ENCODE data around the gene SYTL3.

Gene SYTL3

GRCh38 chr6:158677906-158678578 lies 28.2 kb downstream of the SYTL3 start:
- in situ Hi-C loops (cut with HindIII; ENCODE audit: low sequenced_read_pairs): no loop called here
- no peak for TF ChIP-seq CTCF (IDR thresholded peaks at IDR 0.05; ENCODE audit: low read depth, low read length, missing control alignments)
- DNase-seq (ENCODE audit: low read depth): no peak
- H3K4me3 ChIP-seq (ENCODE audit: low read depth, low read length): no peak overlapping the region

GRCh38 chr6:158680015-158680414 lies 30.2 kb downstream of the SYTL3 start:
- no peak for TF ChIP-seq CTCF (IDR thresholded peaks at IDR 0.05; ENCODE audit: low read depth, low read length, missing control alignments)
- no peak for DNase-seq (ENCODE audit: low read depth)
- no peak overlapping the region for H3K4me3 ChIP-seq (ENCODE audit: low read depth, low read length)
- in situ Hi-C loops (cut with HindIII; ENCODE audit: low sequenced_read_pairs): no loop called here

GRCh38 chr6:158680481-158680880 lies 30.6 kb downstream of the SYTL3 start:
- no peak for DNase-seq (ENCODE audit: low read depth)
- in situ Hi-C loops (cut with HindIII; ENCODE audit: low sequenced_read_pairs): no loop called here
- no peak for TF ChIP-seq CTCF (IDR thresholded peaks at IDR 0.05; ENCODE audit: low read depth, low read length, missing control alignments)
- H3K4me3 ChIP-seq (ENCODE audit: low read depth, low read length): no peak overlapping the region

GRCh38 chr6:158684311-158684710 lies 34.5 kb downstream of the SYTL3 start:
- TF ChIP-seq CTCF (IDR thresholded peaks at IDR 0.05; ENCODE audit: low read depth, low read length, missing control alignments): no peak
- no peak for DNase-seq (ENCODE audit: low read depth)
- in situ Hi-C loops (cut with HindIII; ENCODE audit: low sequenced_read_pairs): no loop called here
- no peak overlapping the region for H3K4me3 ChIP-seq (ENCODE audit: low read depth, low read length)

- no peak for TF ChIP-seq CTCF (IDR thresholded peaks at IDR 0.05; ENCODE audit: low read depth, low read length, missing control alignments)
- no peak overlapping the region for H3K4me3 ChIP-seq (ENCODE audit: low read depth, low read length)
- in situ Hi-C loops (cut with HindIII; ENCODE audit: low sequenced_read_pairs): no loop called here
- no peak for DNase-seq (ENCODE audit: low read depth)
Measured at GRCh38 chr6:158684745-158685324, 35.0 kb downstream of the SYTL3 start.

- no peak for DNase-seq (ENCODE audit: low read depth)
- in situ Hi-C loops (cut with HindIII; ENCODE audit: low sequenced_read_pairs): no loop called here
- TF ChIP-seq CTCF (IDR thresholded peaks at IDR 0.05; ENCODE audit: low read depth, low read length, missing control alignments): no peak
- no peak overlapping the region for H3K4me3 ChIP-seq (ENCODE audit: low read depth, low read length)
Measured at GRCh38 chr6:158686311-158686710, 36.5 kb downstream of the SYTL3 start.
